Hepatocyte (in vitro differentiated cells): ENCODE results near the gene RECQL. TPM values are rescaled to one million over a fixed set of nuclear protein-coding genes. Genes with fewer than 3 reads are reported as not detected.
"Not testable (repeated sequence)": the region's sequence is repeated elsewhere in the genome, so short reads cannot be mapped to it uniquely, and the experiment has no call there.

ENCODE experiments used
- DNase-seq: peaks from one replicate; pipeline ENCODE4 v3.0.0-alpha.2; 2016; ENCODE audit warnings: low spot score
- H2AFZ ChIP-seq: fragments of 200-600 bp; sonication (generic); 2 replicates; pipeline ENCODE4 v1.6.0; 2016; ENCODE audit warnings: antibody characterized with exemption, mild to moderate bottlenecking
- H3K27ac ChIP-seq: fragments of 200-600 bp; sonication (generic); 2 replicates; pipeline ENCODE4 v1.5.1; 2016; ENCODE audit warnings: mild to moderate bottlenecking
- H3K27me3 ChIP-seq: fragments of 200-600 bp; sonication (generic); 2 replicates; pipeline ENCODE4 v1.6.1; 2016
- H3K36me3 ChIP-seq: fragments of 200-600 bp; sonication (generic); replicated peaks from 2 replicates; pipeline ENCODE4 v1.5.1; 2016; ENCODE audit warnings: low read depth; ENCODE audit not compliant: insufficient read depth
- H3K4me1 ChIP-seq: fragments of 200-600 bp; sonication (generic); 2 replicates; pipeline ENCODE4 v1.5.1; 2016; ENCODE audit warnings: mild to moderate bottlenecking, moderate library complexity; ENCODE audit not compliant: insufficient read depth
- H3K4me2 ChIP-seq: fragments of 200-600 bp; sonication (generic); 2 replicates; pipeline ENCODE4 v1.6.0; 2016
- H3K4me3 ChIP-seq: fragments of 200-600 bp; sonication (generic); 2 replicates; pipeline ENCODE4 v1.5.1; 2016; ENCODE audit warnings: mild to moderate bottlenecking
- H3K79me2 ChIP-seq: fragments of 200-600 bp; sonication (generic); 2 replicates; pipeline ENCODE4 v1.6.0; 2017; ENCODE audit warnings: mild to moderate bottlenecking
- H3K9me2 ChIP-seq: fragments of 200-600 bp; sonication (generic); replicated peaks from 2 replicates; pipeline ENCODE4 v1.6.0; 2017; ENCODE audit warnings: mild to moderate bottlenecking; ENCODE audit not compliant: insufficient read depth
- H3K9me3 ChIP-seq: fragments of 200-600 bp; sonication (generic); 2 replicates; pipeline ENCODE4 v1.5.1; 2016; ENCODE audit warnings: low read depth, mild to moderate bottlenecking
- H4K20me1 ChIP-seq: fragments of 200-600 bp; sonication (generic); 2 replicates; pipeline ENCODE4 v1.6.0; 2016; ENCODE audit warnings: mild to moderate bottlenecking; ENCODE audit not compliant: insufficient read depth, poor library complexity, severe bottlenecking
- CTCF ChIP-seq: fragments of 200-600 bp; sonication (generic); IDR thresholded peaks from 2 replicates; pipeline ENCODE4 v1.5.1; 2016; ENCODE audit warnings: antibody characterized with exemption, mild to moderate bottlenecking; ENCODE audit not compliant: poor library complexity
- EZH2 ChIP-seq: fragments of 200-600 bp; sonication (generic); IDR thresholded peaks from 2 replicates; pipeline ENCODE4 v1.6.1; 2016; ENCODE audit warnings: antibody characterized with exemption, mild to moderate bottlenecking, borderline replicate concordance
- EZH2phosphoT487 ChIP-seq: fragments of 200-600 bp; sonication (generic); IDR thresholded peaks from one replicate; pipeline ENCODE4 v1.6.1; 2018; ENCODE audit warnings: antibody characterized with exemption, mild to moderate bottlenecking, low read depth, moderate library complexity; ENCODE audit not compliant: unreplicated experiment, severe bottlenecking
- WGBS: methylation state at CpG from one replicate; pipeline ENCODE4 v1.1.6; 2016; ENCODE audit warnings: low lambda C conversion rate; ENCODE audit errors: missing lambda C conversion rate; 5-methylcytosine and 5-hydroxymethylcytosine counted together
- polyA plus RNA-seq: library from polyadenylated mRNA; unstranded; fragments of >200 nt; fragmentation: Nextera tagmentation; extraction: Ambion mirVana; gene quantifications from 2 replicates; pipeline ENCODE4 v1.2.1, GENCODE V29; 2016
- total RNA-seq: library from RNA; depleted of rRNA; stranded (reverse); fragments of >200 nt; gene quantifications from 2 replicates; pipeline ENCODE4 v1.2.3, GENCODE V29; 2014

The RECQL gene
- total and polyA plus RNA-seq, 2 experiments from 2014 or later: 15.5 to 40.6 TPM

- Histone ChIP-seq H3K27ac (no peak overlapping the region), H3K4me1 (no peaks in the 10 kb centered on the region), H4K20me1 (no peaks in the 10 kb centered on the region), H3K9me2 (no peaks in the 10 kb centered on the region), H2AFZ (no peak overlapping the region), H3K36me3 (no peaks in the 10 kb centered on the region), H3K9me3 (no peaks in the 10 kb centered on the region), H3K4me2 (no peak overlapping the region), H3K4me3 (no peak overlapping the region), H3K79me2 (no peaks in the 10 kb centered on the region), H3K27me3 (no peaks in the 10 kb centered on the region)
- no peak for DNase-seq
- 84% methylated on average over 4 of the region's 4 CpGs for WGBS
- TF ChIP-seq EZH2: no peak
- TF ChIP-seq CTCF: no peak
- no peak for TF ChIP-seq EZH2phosphoT487
Measured at GRCh38 chr12:21428241-21428640, 73.2 kb downstream of the RECQL start.

- not testable (repeated sequence) for H3K9me3 ChIP-seq, DNase-seq, H3K4me3 ChIP-seq, H3K27me3 ChIP-seq, H3K9me2 ChIP-seq, H3K36me3 ChIP-seq, H2AFZ ChIP-seq, H4K20me1 ChIP-seq, H3K27ac ChIP-seq, H3K79me2 ChIP-seq, H3K4me2 ChIP-seq, H3K4me1 ChIP-seq
- WGBS: 84% methylated on average over 30 of the region's 30 CpGs
Measured at GRCh38 chr12:21419009-21419699, 82.3 kb downstream of the RECQL start.

Other genes starting within 250 kb of the RECQL start
- 3.9 and 4.1 TPM in 2 replicates for gene SLCO1A2, start 166.7 kb downstream of the RECQL start, total RNA-seq
- 2.5 and 3.2 TPM in 2 replicates for gene SLCO1A2, start 166.7 kb downstream of the RECQL start, polyA plus RNA-seq
- gene IAPP, start 128.7 kb downstream of the RECQL start, total RNA-seq: not detected in 2 replicates
- not detected in 2 replicates for gene IAPP, start 128.7 kb downstream of the RECQL start, polyA plus RNA-seq
- gene PYROXD1, start 64.0 kb downstream of the RECQL start, total RNA-seq: 9.6 and 15.0 TPM in 2 replicates
- 10.2 and 12.2 TPM in 2 replicates for gene PYROXD1, start 64.0 kb downstream of the RECQL start, polyA plus RNA-seq
- gene GOLT1B, start 154 bp upstream of the RECQL start, total RNA-seq: 55.0 and 60.8 TPM in 2 replicates
- gene GOLT1B, start 154 bp upstream of the RECQL start, polyA plus RNA-seq: 37.6 and 41.2 TPM in 2 replicates
- gene SPX, start 24.7 kb upstream of the RECQL start, total RNA-seq: 0.63 and 1.3 TPM in 2 replicates
- 0.39 and 0.97 TPM in 2 replicates for gene SPX, start 24.7 kb upstream of the RECQL start, polyA plus RNA-seq
- gene GYS2, start 103.2 kb upstream of the RECQL start, total RNA-seq: 0.27 and 0.88 TPM in 2 replicates
- 0.16 and 0.47 TPM in 2 replicates for gene GYS2, start 103.2 kb upstream of the RECQL start, polyA plus RNA-seq
- gene LDHB, start 156.2 kb upstream of the RECQL start, total RNA-seq: 634 and 669 TPM in 2 replicates
- 619 and 641 TPM in 2 replicates for gene LDHB, start 156.2 kb upstream of the RECQL start, polyA plus RNA-seq